A549 (cell line): ENCODE results near the gene TAB3. TPM values are rescaled to one million over a fixed set of nuclear protein-coding genes. Genes with fewer than 3 reads are reported as not detected.

ENCODE experiments used
- ATAC-seq, 2 experiments: fragments of 200-7000 bp in 1 of 2; fragments of >200 bp in 1 of 2; cut with Nextera tagmentation in 1 of 2; cut with Tn5 transposase in 1 of 2; 3 replicates each; pipeline versions ENCODE4 v1.8.0 to v1.9.1; 2018 to 2020; ENCODE audit warnings: mild to moderate bottlenecking in 1 of 2, moderate library complexity in 1 of 2
- CTCF ChIA-PET: fragments of 300-600 bp; sonication (Branson Sonifier 250); formaldehyde crosslinking; extraction: SDS; loops from one replicate; lab custom pipeline; 2021; ENCODE audit warnings: antibody characterized with exemption, inconsistent platforms; lab: Yijun Ruan, JAX
- POLR2A ChIA-PET: fragments of 350-600 bp; formaldehyde crosslinking; extraction: SDS; loops from one replicate; lab custom pipeline; 2021; ENCODE audit warnings: antibody characterized with exemption, inconsistent platforms; lab: Yijun Ruan, JAX
- DNase-seq, 2 experiments: peaks; one replicate each; pipeline versions ENCODE4 v3.0.0 to v3.0.0-alpha.2; 2011 to 2016; ENCODE audit warnings: low read depth in 1 of 2, low spot score in 1 of 2
- FAIRE-seq: peaks from 2 replicates; lab custom pipeline; 2011; peaks lifted over from hg19 to GRCh38; lab: Jason Lieb, UNC
- H3K27ac ChIP-seq, 2 experiments: fragments of >200 bp; sonication (Bioruptor Twin); formaldehyde crosslinking; 3 replicates each; pipeline ENCODE4 v1.5.1; 2016 to 2017
- H3K4me1 ChIP-seq: fragments of >200 bp; sonication (Bioruptor Twin); formaldehyde crosslinking; 3 replicates; pipeline ENCODE4 v1.6.1; 2016
- H3K4me2 ChIP-seq: fragments of >200 bp; sonication (Bioruptor Twin); formaldehyde crosslinking; 3 replicates; pipeline ENCODE4 v1.6.1; 2016
- H3K4me3 ChIP-seq: fragments of >200 bp; sonication (Bioruptor Twin); formaldehyde crosslinking; 3 replicates; pipeline ENCODE4 v1.5.1; 2016
- H3K9me3 ChIP-seq: fragments of >200 bp; sonication (Bioruptor Twin); formaldehyde crosslinking; 3 replicates; pipeline ENCODE4 v1.6.1; 2016
- BHLHE40 ChIP-seq: IDR thresholded peaks from 2 replicates; pipeline ENCODE4 v1.6.1; 2012; ENCODE audit warnings: low read depth, low read length, inconsistent platforms
- CHD4 ChIP-seq: fragments of 200-600 bp; sonication (generic); IDR thresholded peaks from 2 replicates; pipeline ENCODE4 v1.6.1; 2016; ENCODE audit warnings: antibody characterized with exemption, mild to moderate bottlenecking, borderline replicate concordance
- EHF ChIP-seq: fragments of 250-450 bp; sonication (Bioruptor Pico); IDR thresholded peaks from 2 replicates; pipeline ENCODE4 v1.5.0; 2020; ENCODE audit warnings: mild to moderate bottlenecking
- EHMT2 ChIP-seq: fragments of 200-600 bp; sonication (generic); IDR thresholded peaks from 2 replicates; pipeline ENCODE4 v1.6.1; 2016; ENCODE audit warnings: antibody characterized with exemption, low read depth, mild to moderate bottlenecking, moderate library complexity
- FOXS1 ChIP-seq: fragments of 250-450 bp; sonication (Bioruptor Pico); IDR thresholded peaks from 2 replicates; pipeline ENCODE4 v1.5.0; 2020; ENCODE audit warnings: mild to moderate bottlenecking, moderate library complexity
- HOXB5 ChIP-seq: fragments of 250-450 bp; sonication (Bioruptor Pico); IDR thresholded peaks from 2 replicates; pipeline ENCODE4 v1.5.0; 2020; ENCODE audit warnings: mild to moderate bottlenecking, moderate library complexity
- KDM1A ChIP-seq: fragments of 200-600 bp; sonication (generic); IDR thresholded peaks from 2 replicates; pipeline ENCODE4 v1.6.1; 2016; ENCODE audit warnings: low read depth, mild to moderate bottlenecking
- KDM5A ChIP-seq: fragments of 200-600 bp; sonication (generic); IDR thresholded peaks from 2 replicates; pipeline ENCODE4 v1.6.1; 2016; ENCODE audit warnings: antibody characterized with exemption, mild to moderate bottlenecking
- NPAS2 ChIP-seq: fragments of 250-450 bp; sonication (Bioruptor Pico); IDR thresholded peaks from 2 replicates; pipeline ENCODE4 v1.8.0; 2022; ENCODE audit warnings: mild to moderate bottlenecking, moderate library complexity, borderline replicate concordance
- PHF8 ChIP-seq: fragments of 200-600 bp; sonication (generic); IDR thresholded peaks from 2 replicates; pipeline ENCODE4 v1.6.1; 2016; ENCODE audit warnings: low read depth, mild to moderate bottlenecking, antibody characterized with exemption, moderate library complexity, borderline replicate concordance
- RAD21 ChIP-seq, 2 experiments: fragments of >200 bp in 1 of 2; sonication (Bioruptor Twin) in 1 of 2; formaldehyde crosslinking in 1 of 2; IDR thresholded peaks in 1 of 2; conservative IDR thresholded peaks in 1 of 2; 2 replicates in 1 of 2; 3 replicates in 1 of 2; pipeline ENCODE4 v1.6.1; 2012 to 2018; ENCODE audit warnings: inconsistent platforms in 1 of 2
- RARB ChIP-seq: fragments of 250-450 bp; sonication (Bioruptor Pico); IDR thresholded peaks from 2 replicates; pipeline ENCODE4 v1.8.0; 2021; ENCODE audit warnings: mild to moderate bottlenecking, moderate library complexity
- RCOR1 ChIP-seq: fragments of 150-350 bp; IDR thresholded peaks from 2 replicates; pipeline ENCODE4 v1.6.1; 2014; ENCODE audit warnings: antibody characterized with exemption, low read length, low read depth
- TFCP2L1 ChIP-seq: fragments of 250-450 bp; sonication (Bioruptor Pico); IDR thresholded peaks from 2 replicates; pipeline ENCODE4 v1.5.0; 2021; ENCODE audit warnings: mild to moderate bottlenecking
- ZC3H11A ChIP-seq: fragments of 450-650 bp; IDR thresholded peaks from 2 replicates; pipeline ENCODE4 v1.6.1; 2014; ENCODE audit warnings: antibody characterized with exemption, mild to moderate bottlenecking
- ZSCAN20 ChIP-seq: fragments of 250-450 bp; sonication (Bioruptor Pico); IDR thresholded peaks from 2 replicates; pipeline ENCODE4 v1.8.0; 2022; ENCODE audit warnings: mild to moderate bottlenecking, moderate library complexity
- WGBS: methylation state at CpG from one replicate; pipeline ENCODE4 v1.1.6; 2017; ENCODE audit errors: missing lambda C conversion rate; 5-methylcytosine and 5-hydroxymethylcytosine counted together
- polyA plus RNA-seq, 4 experiments: library from polyadenylated mRNA; depleted of rRNA in 3 of 4; stranded (reverse); fragments of >200 nt; fragmentation: RNase III in 1 of 4; extraction: RNeasy Plus Mini Kit Qiagen cat#74134 plus additional on column Dnase treatment in 1 of 4; gene quantifications; 2 replicates in 3 of 4; 3 replicates in 1 of 4; pipeline ENCODE4 v1.2.3, GENCODE V29; 2011 to 2017
- TF ChIP-seq, protein P1 (sequence below): fragments of >200 bp; sonication (Bioruptor Twin); formaldehyde crosslinking; IDR thresholded peaks from 2 replicates; pipeline ENCODE4 v1.6.1; 2016
- TF ChIP-seq, protein P2 (sequence below): IDR thresholded peaks from 2 replicates; pipeline ENCODE4 v1.6.1; 2012
- TF ChIP-seq, protein P3 (sequence below): fragments of >200 bp; sonication (Bioruptor Twin); formaldehyde crosslinking; IDR thresholded peaks from 3 replicates; pipeline ENCODE4 v1.5.1; 2016
- TF ChIP-seq, protein P4 (sequence below): fragments of 150-350 bp; IDR thresholded peaks from 2 replicates; pipeline ENCODE4 v1.6.1; 2014; ENCODE audit warnings: low read depth, mild to moderate bottlenecking, low read length
- TF ChIP-seq, protein P5 (sequence below): IDR thresholded peaks from 2 replicates; pipeline ENCODE4 v1.6.1; 2012
- TF ChIP-seq, protein P6 (sequence below): fragments of 250-450 bp; sonication (Bioruptor Pico); IDR thresholded peaks from 2 replicates; pipeline ENCODE4 v1.5.0; 2021; ENCODE audit warnings: mild to moderate bottlenecking, moderate library complexity, borderline replicate concordance

The TAB3 gene
- polyA plus RNA-seq, 2 of the 4 experiments (the other 2 are of a cell fraction), result 11.2 to 18.6 TPM

DNA sequence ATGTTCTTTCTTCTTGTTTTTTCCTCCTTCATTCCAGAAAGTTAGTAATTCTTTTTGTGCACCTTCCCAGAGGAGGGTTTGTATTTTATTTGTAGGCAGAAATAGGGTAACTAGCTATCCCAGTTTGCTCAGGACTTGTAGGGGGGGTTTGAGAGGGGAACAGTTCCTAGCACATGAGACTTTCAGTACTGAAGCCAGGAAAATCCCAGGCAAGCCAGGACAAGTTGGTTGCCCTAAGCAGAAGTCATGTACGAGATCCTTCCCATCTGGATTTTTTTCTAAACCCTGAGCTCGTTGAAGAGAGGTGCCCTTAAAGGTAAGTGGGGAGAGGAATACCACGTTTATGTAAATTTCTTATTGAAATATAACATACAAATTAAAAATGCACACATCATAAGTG lies 15.6 kb upstream of the TAB3 start:
- Histone ChIP-seq H3K27ac (no peak overlapping the region), H3K4me2 (no peak overlapping the region), H3K9me3 (no peaks in the 10 kb centered on the region), H3K4me1 (no peaks in the 10 kb centered on the region), H3K4me3 (no peak overlapping the region)
- DNase-seq (no peak), FAIRE-seq (peak; percentile 63), ATAC-seq (no peak)
- CTCF ChIA-PET, result interaction anchor here (0.5 kb wide), 1 partner anchor 36 kb away, joined by 3 read pairs; no protein-coding TSS in a partner anchor
- WGBS, result 5% methylated on average over 3 of the region's 3 CpGs
- TF ChIP-seq, protein P1, sequence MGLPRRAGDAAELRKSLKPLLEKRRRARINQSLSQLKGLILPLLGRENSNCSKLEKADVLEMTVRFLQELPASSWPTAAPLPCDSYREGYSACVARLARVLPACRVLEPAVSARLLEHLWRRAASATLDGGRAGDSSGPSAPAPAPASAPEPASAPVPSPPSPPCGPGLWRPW, result no peak
- TF ChIP-seq CHD4, result no peak
- TF ChIP-seq ZSCAN20 (CRISPR knock-in tag), result no peak
- no peak for TF ChIP-seq PHF8
- no peak for TF ChIP-seq BHLHE40
- no peak for TF ChIP-seq TFCP2L1 (CRISPR knock-in tag)
- TF ChIP-seq, protein P2, sequence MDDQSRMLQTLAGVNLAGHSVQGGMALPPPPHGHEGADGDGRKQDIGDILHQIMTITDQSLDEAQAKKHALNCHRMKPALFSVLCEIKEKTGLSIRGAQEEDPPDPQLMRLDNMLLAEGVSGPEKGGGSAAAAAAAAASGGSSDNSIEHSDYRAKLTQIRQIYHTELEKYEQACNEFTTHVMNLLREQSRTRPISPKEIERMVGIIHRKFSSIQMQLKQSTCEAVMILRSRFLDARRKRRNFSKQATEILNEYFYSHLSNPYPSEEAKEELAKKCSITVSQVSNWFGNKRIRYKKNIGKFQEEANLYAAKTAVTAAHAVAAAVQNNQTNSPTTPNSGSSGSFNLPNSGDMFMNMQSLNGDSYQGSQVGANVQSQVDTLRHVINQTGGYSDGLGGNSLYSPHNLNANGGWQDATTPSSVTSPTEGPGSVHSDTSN, result no peak
- POLR2A ChIA-PET, result no interaction called here

DNA sequence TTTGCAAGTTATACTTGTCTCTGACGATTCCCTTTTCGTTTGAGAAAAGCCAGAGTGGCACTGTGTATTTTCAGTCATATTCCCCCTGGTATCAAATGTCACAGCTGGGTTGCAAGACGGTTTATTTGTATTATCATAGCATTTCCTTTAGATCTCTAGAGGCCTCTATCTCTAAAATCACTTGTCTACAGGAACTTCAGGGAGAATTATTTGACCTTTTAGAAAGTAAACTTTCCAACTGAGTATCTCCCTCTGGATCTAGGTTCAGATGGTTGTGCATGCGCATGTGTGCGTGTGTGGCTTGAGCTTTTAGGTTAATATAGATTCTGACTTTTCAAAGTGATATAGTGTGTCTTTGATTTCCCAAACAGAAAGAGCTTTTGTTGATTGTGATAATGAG lies 15.1 kb upstream of the TAB3 start:
- WGBS, result 22% methylated on average over 5 of the region's 5 CpGs

DNA sequence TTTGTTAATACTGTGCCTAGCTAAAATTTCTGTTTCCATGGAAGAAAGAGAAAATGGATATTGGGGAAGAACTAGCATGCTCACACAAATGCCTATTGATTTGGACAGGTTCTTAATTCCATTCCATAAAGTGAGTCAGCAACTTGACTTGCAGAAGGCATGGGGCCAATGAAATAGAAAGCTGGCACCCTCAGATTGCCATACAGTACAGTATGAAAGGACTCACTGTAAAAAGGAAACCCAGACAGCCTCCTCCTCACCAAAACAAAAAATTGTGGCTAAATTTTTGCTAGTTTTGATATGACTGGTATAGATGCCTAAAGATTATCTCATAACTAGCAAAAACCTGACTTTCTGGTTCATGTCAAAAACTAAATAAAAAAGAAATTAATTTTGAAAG lies 11.2 kb upstream of the TAB3 start:
- Histone ChIP-seq H3K4me3 (no peak overlapping the region), H3K9me3 (no peaks in the 10 kb centered on the region), H3K4me2 (no peak overlapping the region), H3K27ac (no peak overlapping the region), H3K4me1 (no peaks in the 10 kb centered on the region)
- FAIRE-seq (no peak), ATAC-seq (no peak), DNase-seq (no peak)
- ChIA-PET CTCF (no interaction called here), POLR2A (no interaction called here)
- no peak for TF ChIP-seq HOXB5
- no peak for TF ChIP-seq NPAS2 (CRISPR knock-in tag)
- TF ChIP-seq, protein P3, sequence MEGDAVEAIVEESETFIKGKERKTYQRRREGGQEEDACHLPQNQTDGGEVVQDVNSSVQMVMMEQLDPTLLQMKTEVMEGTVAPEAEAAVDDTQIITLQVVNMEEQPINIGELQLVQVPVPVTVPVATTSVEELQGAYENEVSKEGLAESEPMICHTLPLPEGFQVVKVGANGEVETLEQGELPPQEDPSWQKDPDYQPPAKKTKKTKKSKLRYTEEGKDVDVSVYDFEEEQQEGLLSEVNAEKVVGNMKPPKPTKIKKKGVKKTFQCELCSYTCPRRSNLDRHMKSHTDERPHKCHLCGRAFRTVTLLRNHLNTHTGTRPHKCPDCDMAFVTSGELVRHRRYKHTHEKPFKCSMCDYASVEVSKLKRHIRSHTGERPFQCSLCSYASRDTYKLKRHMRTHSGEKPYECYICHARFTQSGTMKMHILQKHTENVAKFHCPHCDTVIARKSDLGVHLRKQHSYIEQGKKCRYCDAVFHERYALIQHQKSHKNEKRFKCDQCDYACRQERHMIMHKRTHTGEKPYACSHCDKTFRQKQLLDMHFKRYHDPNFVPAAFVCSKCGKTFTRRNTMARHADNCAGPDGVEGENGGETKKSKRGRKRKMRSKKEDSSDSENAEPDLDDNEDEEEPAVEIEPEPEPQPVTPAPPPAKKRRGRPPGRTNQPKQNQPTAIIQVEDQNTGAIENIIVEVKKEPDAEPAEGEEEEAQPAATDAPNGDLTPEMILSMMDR, result no peak
- TF ChIP-seq EHMT2, result no peak
- no peak for TF ChIP-seq KDM5A
- TF ChIP-seq RCOR1, result no peak
- TF ChIP-seq RARB (CRISPR knock-in tag), result no peak
- TF ChIP-seq, protein P4, sequence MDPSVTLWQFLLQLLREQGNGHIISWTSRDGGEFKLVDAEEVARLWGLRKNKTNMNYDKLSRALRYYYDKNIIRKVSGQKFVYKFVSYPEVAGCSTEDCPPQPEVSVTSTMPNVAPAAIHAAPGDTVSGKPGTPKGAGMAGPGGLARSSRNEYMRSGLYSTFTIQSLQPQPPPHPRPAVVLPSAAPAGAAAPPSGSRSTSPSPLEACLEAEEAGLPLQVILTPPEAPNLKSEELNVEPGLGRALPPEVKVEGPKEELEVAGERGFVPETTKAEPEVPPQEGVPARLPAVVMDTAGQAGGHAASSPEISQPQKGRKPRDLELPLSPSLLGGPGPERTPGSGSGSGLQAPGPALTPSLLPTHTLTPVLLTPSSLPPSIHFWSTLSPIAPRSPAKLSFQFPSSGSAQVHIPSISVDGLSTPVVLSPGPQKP, result no peak
- no peak for TF ChIP-seq ZC3H11A
- TF ChIP-seq, protein P5, sequence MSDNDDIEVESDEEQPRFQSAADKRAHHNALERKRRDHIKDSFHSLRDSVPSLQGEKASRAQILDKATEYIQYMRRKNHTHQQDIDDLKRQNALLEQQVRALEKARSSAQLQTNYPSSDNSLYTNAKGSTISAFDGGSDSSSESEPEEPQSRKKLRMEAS, result no peak
- TF ChIP-seq KDM1A, result no peak
- TF ChIP-seq FOXS1, result no peak
- no peak for TF ChIP-seq RAD21 (conservative IDR thresholded peaks at IDR 0.05 in 1 of 2, IDR thresholded peaks at IDR 0.05 in 1 of 2)
- no peak for TF ChIP-seq EHF (CRISPR knock-in tag)
- TF ChIP-seq, protein P6, sequence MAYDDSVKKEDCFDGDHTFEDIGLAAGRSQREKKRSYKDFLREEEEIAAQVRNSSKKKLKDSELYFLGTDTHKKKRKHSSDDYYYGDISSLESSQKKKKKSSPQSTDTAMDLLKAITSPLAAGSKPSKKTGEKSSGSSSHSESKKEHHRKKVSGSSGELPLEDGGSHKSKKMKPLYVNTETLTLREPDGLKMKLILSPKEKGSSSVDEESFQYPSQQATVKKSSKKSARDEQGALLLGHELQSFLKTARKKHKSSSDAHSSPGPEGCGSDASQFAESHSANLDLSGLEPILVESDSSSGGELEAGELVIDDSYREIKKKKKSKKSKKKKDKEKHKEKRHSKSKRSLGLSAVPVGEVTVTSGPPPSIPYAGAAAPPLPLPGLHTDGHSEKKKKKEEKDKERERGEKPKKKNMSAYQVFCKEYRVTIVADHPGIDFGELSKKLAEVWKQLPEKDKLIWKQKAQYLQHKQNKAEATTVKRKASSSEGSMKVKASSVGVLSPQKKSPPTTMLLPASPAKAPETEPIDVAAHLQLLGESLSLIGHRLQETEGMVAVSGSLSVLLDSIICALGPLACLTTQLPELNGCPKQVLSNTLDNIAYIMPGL (CRISPR knock-in tag), result no peak

More for the DNA sequence above, 15.1 kb upstream of the TAB3 start:
- no peak for TF ChIP-seq ZSCAN20 (CRISPR knock-in tag)
- TF ChIP-seq, protein P6 (CRISPR knock-in tag), result no peak
- TF ChIP-seq RAD21 (conservative IDR thresholded peaks at IDR 0.05 in 1 of 2, IDR thresholded peaks at IDR 0.05 in 1 of 2), result no peak
- DNase-seq (no peak), FAIRE-seq (no peak), ATAC-seq (no peak)
- Histone ChIP-seq H3K9me3 (no peaks in the 10 kb centered on the region), H3K4me2 (no peak overlapping the region), H3K27ac (no peak overlapping the region), H3K4me3 (no peak overlapping the region), H3K4me1 (no peaks in the 10 kb centered on the region)
- ChIA-PET POLR2A (no interaction called here), CTCF (no interaction called here)
